ENCODE results near the gene PNP. TPM values are rescaled to one million over a fixed set of nuclear protein-coding genes. Genes with fewer than 3 reads are reported as not detected.

Gene PNP
- total RNA-seq, 1 donor from 2014 or later, result 3.9 TPM

Other genes starting within 250 kb of the PNP start
- not detected for gene OR11H6, start 245.7 kb upstream of the PNP start, total RNA-seq
- gene OR11H7, start 240.4 kb upstream of the PNP start, total RNA-seq, result not detected
- gene OR11H4, start 230.1 kb upstream of the PNP start, total RNA-seq, result not detected
- gene TTC5, start 163.5 kb upstream of the PNP start, total RNA-seq, result 21.1 TPM
- 44.3 TPM for gene CCNB1IP1, start 136.1 kb upstream of the PNP start, total RNA-seq
- 23.4 TPM for gene PARP2, start 125.8 kb upstream of the PNP start, total RNA-seq
- gene TEP1, start 55.9 kb upstream of the PNP start, total RNA-seq, result 3.7 TPM
- gene KLHL33, start 33.2 kb upstream of the PNP start, total RNA-seq, result 0.25 TPM
- 26.3 TPM for gene OSGEP, start 14.6 kb upstream of the PNP start, total RNA-seq
- gene APEX1, start 14.2 kb upstream of the PNP start, total RNA-seq, result 49.7 TPM
- 16.5 TPM for gene PIP4P1, start 8.0 kb upstream of the PNP start, total RNA-seq
- gene RNASE10, start 36.1 kb downstream of the PNP start, total RNA-seq, result not detected
- gene RNASE9, start 91.6 kb downstream of the PNP start, total RNA-seq, result not detected
- gene RNASE11, start 118.6 kb downstream of the PNP start, total RNA-seq, result not detected
- not detected for gene RNASE12, start 122.0 kb downstream of the PNP start, total RNA-seq
- not detected for gene OR6S1, start 172.3 kb downstream of the PNP start, total RNA-seq
- 2.0 TPM for gene RNASE4, start 215.2 kb downstream of the PNP start, total RNA-seq
- 1.2 TPM for gene ANG, start 219.4 kb downstream of the PNP start, total RNA-seq